HT-29 (cell line): Measurements from ENCODE around the gene EDRF1. TPM values are rescaled to one million over a fixed set of nuclear protein-coding genes. Genes with fewer than 3 reads are reported as not detected.

ENCODE experiments used
- DNase-seq: peaks from one replicate; pipeline ENCODE4 v3.0.0-alpha.2; 2015; ENCODE audit warnings: low spot score
- total RNA-seq: library from RNA; depleted of rRNA; stranded (reverse); fragments of >200 nt; shearing (Covaris generic); gene quantifications from 2 replicates; pipeline ENCODE4 v1.2.3, GENCODE V29; 2014; rRNA removed

Gene EDRF1
- total RNA-seq, 1 experiment from 2014 or later = 17.4 TPM

DNA sequence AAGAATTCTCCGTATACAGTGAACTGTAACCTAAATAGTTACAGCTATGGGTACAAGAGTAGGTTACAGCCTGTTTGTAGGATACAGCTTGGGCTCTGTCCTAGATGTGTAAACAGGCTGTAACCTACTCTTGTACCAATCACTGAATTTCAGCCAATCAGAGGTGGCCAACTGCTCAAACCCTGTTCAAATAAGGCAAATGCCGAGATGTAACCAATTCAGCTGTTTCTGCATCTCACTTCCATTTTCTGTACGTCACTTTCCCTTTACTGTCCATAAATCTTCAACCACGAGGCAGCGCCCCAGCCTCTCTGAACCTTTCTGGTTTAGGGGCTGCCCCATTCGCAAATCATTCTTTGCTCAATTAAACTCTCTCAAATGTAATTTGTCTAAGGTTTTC, 64.4 kb downstream of the EDRF1 start:
- no peak for DNase-seq

- no peak for DNase-seq
Observed at GRCh38 chr10:125785791-125786190, 66.3 kb downstream of the EDRF1 start.

- DNase-seq = no peak
Observed at GRCh38 chr10:125788156-125789034, 68.9 kb downstream of the EDRF1 start.

GRCh38 chr10:125792342-125793300, 73.1 kb downstream of the EDRF1 start:
- DNase-seq = no peak

DNA sequence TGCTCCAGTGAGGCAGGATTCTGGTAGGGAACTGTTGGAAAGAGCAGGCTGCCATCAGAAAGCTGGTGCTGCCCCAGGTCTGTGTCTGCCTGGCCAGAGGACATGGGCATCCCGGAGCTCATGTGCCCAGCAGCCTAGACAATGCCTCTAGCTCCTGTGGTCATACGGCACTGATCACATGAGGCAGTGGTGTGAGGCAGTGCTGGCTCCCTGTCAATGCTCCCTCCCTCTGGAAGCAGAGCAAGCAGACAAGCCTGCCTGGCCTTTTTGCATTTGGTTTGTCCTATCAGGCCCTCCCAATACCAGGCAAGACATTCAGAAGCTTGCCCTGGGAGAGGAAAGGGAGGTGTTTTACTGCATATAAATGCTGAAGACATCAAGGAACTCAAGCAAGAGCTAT, 75.6 kb downstream of the EDRF1 start:
- DNase-seq = no peak

DNA sequence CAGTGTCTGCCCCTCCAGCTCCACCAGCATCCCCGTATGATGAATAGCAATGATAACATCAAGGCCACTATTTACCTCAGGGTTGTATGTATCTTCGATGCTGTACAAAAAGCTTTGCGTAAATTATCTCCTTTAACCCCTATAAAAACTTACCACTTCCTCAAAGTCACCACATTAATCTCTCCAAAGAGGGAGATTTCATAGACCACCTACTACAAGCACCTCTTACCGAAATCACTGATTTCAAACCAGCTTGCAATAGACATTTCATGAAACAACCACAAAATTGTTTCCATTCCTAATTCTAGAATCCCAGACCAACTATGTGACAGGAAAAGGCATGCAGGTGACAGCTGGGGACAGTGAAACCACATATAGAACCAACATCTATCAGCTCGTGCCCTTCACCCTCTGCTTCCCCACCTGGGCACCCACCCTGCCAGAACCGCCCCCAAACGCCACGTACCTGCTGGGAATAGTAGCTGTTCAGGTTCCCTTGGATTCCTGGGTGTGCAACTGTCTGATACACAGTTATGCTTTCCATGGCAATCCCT, 76.2 kb downstream of the EDRF1 start:
- no peak for DNase-seq

GRCh38 chr10:125797424-125797823, 77.9 kb downstream of the EDRF1 start:
- DNase-seq = no peak

GRCh38 chr10:125797994-125798662, 78.6 kb downstream of the EDRF1 start:
- DNase-seq = no peak

DNA sequence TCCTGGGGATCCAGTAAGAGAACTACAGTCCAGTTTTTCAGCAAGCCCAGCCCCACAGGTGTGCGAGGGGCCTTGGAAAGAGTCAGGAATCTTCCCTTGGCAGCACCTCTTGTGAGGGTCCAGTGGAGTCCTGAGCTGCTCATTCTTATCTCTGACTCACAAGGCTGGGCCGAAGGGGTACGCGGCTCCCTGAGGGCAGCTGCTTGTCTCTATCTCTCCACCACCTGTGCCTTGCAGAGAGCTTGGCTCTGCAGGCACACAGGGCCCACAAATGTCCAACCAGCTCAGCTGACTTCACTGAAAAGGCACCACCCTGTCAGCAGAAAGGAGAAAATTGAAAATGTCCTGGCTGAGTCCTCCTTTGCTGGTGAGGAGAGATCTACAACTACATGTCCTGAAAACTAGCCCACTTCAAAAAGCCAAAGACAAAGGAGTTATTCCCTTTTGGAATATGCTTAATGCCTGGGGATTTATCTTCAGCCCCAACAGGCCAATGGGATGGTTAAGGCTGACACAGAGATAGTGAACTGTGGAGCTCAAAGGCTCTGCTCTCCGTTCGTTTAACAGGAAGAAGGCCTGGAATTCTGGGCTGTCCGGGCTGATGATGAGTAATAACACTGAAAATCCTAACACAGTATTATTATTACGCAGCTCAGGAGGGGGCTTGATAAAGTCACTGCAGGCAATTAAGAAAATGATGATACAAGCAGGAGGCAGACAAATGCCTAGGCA, 80.1 kb downstream of the EDRF1 start:
- DNase-seq = no peak

DNA sequence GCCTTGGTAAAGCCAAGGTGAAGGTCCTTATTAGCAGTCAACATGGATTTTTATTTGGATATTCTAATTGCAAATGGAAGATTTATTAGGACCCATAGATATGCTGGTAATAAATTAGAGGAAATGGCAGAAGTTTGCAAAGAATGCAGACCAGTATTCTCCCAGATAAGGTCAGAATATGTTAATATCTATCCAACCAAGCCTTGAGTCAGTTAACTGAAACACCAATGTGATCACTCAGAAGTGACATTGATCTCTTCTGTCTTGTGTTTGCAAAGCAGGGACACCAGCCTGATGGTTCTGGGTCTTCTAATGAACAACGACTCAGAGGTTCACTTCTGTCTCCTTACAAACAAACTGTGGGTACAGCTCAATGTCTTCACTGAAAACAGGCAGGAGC, 82.1 kb downstream of the EDRF1 start:
- no peak for DNase-seq

DNA sequence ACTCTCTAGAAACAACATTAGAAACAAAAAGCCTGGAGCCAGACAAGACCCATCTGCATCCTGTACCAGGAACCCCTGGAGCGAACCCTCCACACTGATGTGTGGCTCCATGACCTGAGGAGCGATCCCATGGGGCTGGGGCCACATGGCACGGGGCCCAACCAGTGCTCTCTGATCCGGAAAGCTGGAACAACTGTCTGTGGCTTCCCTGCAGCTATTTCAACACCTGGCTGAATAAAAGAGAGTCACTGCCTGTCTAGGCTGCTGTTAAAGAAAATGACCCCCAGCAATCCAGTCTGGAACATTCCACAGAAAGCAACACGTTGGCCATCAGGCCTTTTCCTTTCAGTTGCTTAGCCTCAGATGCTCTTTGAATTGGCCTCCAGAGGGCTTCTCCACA, 82.6 kb downstream of the EDRF1 start:
- no peak for DNase-seq

DNA sequence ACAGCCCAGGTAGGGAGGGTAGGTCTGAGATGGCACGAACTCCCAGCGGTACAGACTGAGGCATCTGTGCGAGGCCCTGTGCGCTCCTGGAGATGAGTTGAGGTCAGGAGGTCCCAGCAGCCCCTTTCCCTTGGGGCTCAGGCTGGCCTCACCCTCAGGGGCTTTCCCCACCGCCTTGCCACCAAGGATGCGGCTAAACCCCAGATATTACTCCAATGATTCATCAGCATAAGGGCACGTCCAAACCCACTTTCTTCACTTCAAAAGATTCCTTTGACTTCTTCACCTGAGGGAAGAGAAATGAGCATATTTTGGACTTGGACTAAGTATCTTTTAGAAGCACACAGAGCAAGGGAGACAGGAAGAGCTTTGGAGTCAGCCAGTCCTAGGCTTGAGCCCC, 83.2 kb downstream of the EDRF1 start:
- no peak for DNase-seq

- DNase-seq = no peak
Observed at GRCh38 chr10:125808047-125808446, 88.5 kb downstream of the EDRF1 start.

DNA sequence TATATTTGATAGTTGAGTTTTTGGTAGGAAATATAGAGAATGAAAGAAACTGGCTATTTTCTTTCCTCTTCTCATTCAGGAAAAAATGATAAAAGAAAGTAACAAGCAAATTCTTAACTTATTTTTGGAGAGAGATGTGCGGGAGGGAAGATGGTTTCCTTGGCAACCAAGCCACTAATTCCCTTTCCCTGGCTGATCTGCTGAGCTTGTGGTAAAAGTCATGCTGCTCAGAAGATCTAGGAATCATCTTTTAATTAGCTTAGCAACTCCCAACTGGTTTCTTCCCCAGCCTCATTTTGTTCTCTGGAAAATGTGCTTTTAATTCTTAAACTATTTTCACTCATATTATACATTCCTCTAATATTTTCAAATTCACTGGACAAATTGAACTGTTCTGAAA, 91.7 kb downstream of the EDRF1 start:
- DNase-seq = no peak

- no peak for DNase-seq
Observed at GRCh38 chr10:125812128-125812750, 92.7 kb downstream of the EDRF1 start.

Other genes with a start within 250 kb of the EDRF1 start
- gene TEX36, start 36.5 kb upstream of the EDRF1 start, total RNA-seq = not detected in 2 replicates
- not detected in 2 replicates for gene MMP21, start 56.1 kb downstream of the EDRF1 start, total RNA-seq
- 44.0 and 48.0 TPM in 2 replicates for gene UROS, start 103.5 kb downstream of the EDRF1 start, total RNA-seq
- gene BCCIP, start 103.8 kb downstream of the EDRF1 start, total RNA-seq = 30.1 and 34.9 TPM in 2 replicates
- gene DHX32, start 161.6 kb downstream of the EDRF1 start, total RNA-seq = 26.6 and 29.1 TPM in 2 replicates
- gene FANK1, start 176.9 kb downstream of the EDRF1 start, total RNA-seq = 1.6 and 4.0 TPM in 2 replicates